ENCODE data around the gene ZNF335. TPM values are rescaled to one million over a fixed set of nuclear protein-coding genes. Genes with fewer than 3 reads are reported as not detected.

ZNF335 gene, protein sequence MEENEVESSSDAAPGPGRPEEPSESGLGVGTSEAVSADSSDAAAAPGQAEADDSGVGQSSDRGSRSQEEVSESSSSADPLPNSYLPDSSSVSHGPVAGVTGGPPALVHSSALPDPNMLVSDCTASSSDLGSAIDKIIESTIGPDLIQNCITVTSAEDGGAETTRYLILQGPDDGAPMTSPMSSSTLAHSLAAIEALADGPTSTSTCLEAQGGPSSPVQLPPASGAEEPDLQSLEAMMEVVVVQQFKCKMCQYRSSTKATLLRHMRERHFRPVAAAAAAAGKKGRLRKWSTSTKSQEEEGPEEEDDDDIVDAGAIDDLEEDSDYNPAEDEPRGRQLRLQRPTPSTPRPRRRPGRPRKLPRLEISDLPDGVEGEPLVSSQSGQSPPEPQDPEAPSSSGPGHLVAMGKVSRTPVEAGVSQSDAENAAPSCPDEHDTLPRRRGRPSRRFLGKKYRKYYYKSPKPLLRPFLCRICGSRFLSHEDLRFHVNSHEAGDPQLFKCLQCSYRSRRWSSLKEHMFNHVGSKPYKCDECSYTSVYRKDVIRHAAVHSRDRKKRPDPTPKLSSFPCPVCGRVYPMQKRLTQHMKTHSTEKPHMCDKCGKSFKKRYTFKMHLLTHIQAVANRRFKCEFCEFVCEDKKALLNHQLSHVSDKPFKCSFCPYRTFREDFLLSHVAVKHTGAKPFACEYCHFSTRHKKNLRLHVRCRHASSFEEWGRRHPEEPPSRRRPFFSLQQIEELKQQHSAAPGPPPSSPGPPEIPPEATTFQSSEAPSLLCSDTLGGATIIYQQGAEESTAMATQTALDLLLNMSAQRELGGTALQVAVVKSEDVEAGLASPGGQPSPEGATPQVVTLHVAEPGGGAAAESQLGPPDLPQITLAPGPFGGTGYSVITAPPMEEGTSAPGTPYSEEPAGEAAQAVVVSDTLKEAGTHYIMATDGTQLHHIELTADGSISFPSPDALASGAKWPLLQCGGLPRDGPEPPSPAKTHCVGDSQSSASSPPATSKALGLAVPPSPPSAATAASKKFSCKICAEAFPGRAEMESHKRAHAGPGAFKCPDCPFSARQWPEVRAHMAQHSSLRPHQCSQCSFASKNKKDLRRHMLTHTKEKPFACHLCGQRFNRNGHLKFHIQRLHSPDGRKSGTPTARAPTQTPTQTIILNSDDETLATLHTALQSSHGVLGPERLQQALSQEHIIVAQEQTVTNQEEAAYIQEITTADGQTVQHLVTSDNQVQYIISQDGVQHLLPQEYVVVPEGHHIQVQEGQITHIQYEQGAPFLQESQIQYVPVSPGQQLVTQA (N-terminal part only)
- 19.1 TPM for total RNA-seq
- long read RNA-seq, full-length matches to known transcripts: 3 of 29 reads
- long read RNA-seq, partial matches to known transcripts: 13 of 29 reads
- long read RNA-seq, other reads (novel, unspliced or antisense): 13 of 29 reads

DNA sequence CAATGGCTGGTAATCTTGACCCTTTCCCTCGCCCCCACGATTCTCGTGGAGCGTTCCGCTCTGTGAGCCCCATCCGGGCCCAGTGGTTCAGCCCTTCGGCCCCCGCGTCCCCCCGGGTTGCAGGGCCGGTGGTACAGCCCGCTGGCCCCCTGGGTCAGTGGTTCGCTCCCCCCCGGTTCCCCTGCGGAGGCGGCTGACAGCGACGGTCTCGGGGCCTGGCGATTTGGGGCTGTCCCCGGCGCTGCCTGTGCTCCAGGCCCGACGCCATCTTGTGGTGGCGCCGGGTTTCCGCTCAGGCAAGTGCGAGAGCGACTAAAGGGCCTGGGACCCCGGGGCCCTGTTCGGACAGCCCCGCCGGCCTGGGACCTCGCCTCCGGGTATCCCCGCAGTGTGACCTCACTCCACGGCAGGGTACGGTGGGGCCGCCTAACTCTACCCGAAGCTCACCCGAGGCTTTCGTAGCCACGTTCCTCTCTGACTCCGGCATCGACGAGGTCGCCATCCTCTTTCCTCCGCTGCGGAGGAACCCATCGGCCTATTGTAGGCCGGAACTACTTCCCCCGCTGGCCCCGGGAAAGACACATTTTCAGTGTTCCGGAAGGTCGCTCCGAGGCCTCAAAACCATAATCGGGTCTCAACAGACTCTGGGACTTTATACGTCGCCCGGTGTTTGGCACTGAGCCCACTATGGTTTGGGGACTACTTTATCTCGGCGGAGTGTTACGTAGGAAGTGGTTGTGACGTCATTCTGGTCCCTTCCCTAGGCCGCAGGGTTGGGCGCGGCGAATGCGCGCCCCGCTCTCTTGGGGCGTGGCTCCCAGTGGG lies at the start of gene ZNF335:
Gene ZNF335, minus strand, starts transcription at position 529 of the 825 bp plus-strand sequence. CDS start 793 bp downstream, outside the sequence.
- no peaks in the 10 kb centered on the region for H3K9me3 ChIP-seq
- DNase-seq: peak; percentile 97
- intact Hi-C loops (cut with DNase I): no loop called here

DNA sequence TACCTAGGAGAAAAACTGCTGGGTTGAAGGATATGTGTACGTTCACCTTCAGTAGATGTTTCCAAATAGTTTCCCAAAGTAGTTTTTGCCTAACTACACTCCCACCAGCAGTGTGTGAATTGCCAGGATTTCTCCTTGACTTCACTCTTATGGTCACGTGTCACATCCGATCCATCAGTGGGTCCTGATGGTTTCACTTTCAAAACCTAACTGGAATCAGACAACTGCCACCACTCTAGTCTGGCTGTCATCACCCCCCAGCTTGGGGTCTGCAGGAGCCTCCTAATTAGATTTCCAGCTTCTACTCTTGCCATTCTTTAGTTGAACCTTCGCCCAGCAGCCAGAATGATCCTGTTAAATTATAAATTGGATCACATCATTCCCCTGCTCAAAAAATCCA lies 48.6 kb upstream of the ZNF335 start:
- intact Hi-C loops (cut with DNase I): no loop called here
- peaks cover 7% of the 10 kb centered on the region for H3K4me1 ChIP-seq
- no peak for DNase-seq
- no peaks in the 10 kb centered on the region for H3K9me3 ChIP-seq
- H3K27me3 ChIP-seq: peaks cover 44% of the 10 kb centered on the region
- H3K36me3 ChIP-seq: no peaks in the 10 kb centered on the region
- ATAC-seq: no peak
- H3K4me3 ChIP-seq: no peak overlapping the region
- H3K27ac ChIP-seq: no peak overlapping the region
- TF ChIP-seq, protein P1, sequence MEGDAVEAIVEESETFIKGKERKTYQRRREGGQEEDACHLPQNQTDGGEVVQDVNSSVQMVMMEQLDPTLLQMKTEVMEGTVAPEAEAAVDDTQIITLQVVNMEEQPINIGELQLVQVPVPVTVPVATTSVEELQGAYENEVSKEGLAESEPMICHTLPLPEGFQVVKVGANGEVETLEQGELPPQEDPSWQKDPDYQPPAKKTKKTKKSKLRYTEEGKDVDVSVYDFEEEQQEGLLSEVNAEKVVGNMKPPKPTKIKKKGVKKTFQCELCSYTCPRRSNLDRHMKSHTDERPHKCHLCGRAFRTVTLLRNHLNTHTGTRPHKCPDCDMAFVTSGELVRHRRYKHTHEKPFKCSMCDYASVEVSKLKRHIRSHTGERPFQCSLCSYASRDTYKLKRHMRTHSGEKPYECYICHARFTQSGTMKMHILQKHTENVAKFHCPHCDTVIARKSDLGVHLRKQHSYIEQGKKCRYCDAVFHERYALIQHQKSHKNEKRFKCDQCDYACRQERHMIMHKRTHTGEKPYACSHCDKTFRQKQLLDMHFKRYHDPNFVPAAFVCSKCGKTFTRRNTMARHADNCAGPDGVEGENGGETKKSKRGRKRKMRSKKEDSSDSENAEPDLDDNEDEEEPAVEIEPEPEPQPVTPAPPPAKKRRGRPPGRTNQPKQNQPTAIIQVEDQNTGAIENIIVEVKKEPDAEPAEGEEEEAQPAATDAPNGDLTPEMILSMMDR (IDR thresholded peaks at IDR 0.05): no peak

More for the DNA sequence above, at the start of gene ZNF335:
- H3K4me3 ChIP-seq: peak within 1 kb of the TSS; percentile 99
- ATAC-seq: peak; percentile 93
- TF ChIP-seq, protein P1 (IDR thresholded peaks at IDR 0.05): peak; percentile 36
- H3K27me3 ChIP-seq: no peaks in the 10 kb centered on the region
- peak within 1 kb of the TSS; percentile 100 for H3K27ac ChIP-seq
- H3K4me1 ChIP-seq: peaks cover 16% of the 10 kb centered on the region
- peaks cover 28% of the 10 kb centered on the region for H3K36me3 ChIP-seq

DNA sequence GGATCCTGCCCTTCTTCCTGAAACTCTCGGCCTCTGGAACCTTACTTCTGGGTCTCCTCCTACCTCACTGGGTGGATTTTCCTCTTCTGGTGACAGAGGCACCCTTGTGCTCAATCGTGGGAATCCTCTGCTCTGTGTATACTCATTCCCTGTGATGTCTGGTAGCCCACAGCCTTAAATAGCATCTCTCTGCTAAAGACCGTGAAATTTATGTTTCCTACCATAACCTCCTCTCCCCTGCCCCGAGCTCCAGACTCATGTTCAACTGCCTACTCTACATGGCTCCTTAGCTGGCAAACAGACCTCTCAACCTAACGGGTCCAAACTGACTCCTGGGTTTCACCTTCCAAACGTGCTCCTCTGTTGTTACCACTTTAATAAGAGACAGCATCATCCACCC lies 46.6 kb upstream of the ZNF335 start:
- ATAC-seq: no peak
- Histone ChIP-seq H3K4me3 (no peak overlapping the region), H3K9me3 (no peaks in the 10 kb centered on the region), H3K27me3 (peaks cover 45% of the 10 kb centered on the region), H3K27ac (no peak overlapping the region), H3K36me3 (no peaks in the 10 kb centered on the region), H3K4me1 (peaks cover 13% of the 10 kb centered on the region)
- TF ChIP-seq, protein P1 (IDR thresholded peaks at IDR 0.05): no peak
- no peak for DNase-seq
- intact Hi-C loops (cut with DNase I): no loop called here

DNA sequence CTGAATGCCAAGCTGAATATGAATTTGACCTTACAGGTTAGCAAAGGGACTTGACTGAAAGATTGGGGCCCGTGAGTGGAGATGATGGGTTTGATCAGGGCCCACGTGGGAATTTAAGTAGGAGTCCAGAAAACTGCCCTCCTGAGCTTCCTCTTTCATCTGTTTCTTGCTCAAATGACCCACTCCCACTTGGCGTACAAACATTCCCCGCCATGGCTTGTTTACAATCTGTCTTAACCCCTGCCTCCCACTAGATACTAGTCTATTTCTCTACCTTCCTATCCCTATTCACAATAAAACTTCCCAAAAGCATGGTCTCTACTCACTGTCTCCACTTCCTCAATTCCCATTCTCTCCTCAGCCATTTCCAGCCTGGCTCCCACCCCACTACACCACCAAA lies 46.1 kb upstream of the ZNF335 start:
- TF ChIP-seq, protein P1 (IDR thresholded peaks at IDR 0.05): no peak
- ATAC-seq: no peak
- Histone ChIP-seq H3K27me3 (peaks cover 50% of the 10 kb centered on the region), H3K4me1 (peaks cover 13% of the 10 kb centered on the region), H3K4me3 (no peak overlapping the region), H3K36me3 (no peaks in the 10 kb centered on the region), H3K9me3 (no peaks in the 10 kb centered on the region), H3K27ac (no peak overlapping the region)
- intact Hi-C loops (cut with DNase I): no loop called here
- no peak for DNase-seq

All from upper lobe of right lung (tissue), 1 donor.